CD8-positive, alpha-beta memory T cell (primary cell): ENCODE measurements around the gene MEMO1. TPM values are rescaled to one million over a fixed set of nuclear protein-coding genes. Genes with fewer than 3 reads are reported as not detected.

ENCODE experiments used
- CTCF ChIA-PET: fragments of 350-600 bp; sonication (Branson Sonifier 250); formaldehyde crosslinking; loops from one replicate; lab custom pipeline; 2021; ENCODE audit warnings: antibody characterized with exemption; lab: Charles Lee
- POLR2A ChIA-PET: fragments of 350-600 bp; sonication (Branson Sonifier 250); formaldehyde crosslinking; loops from one replicate; lab custom pipeline; 2021; ENCODE audit warnings: antibody characterized with exemption; lab: Charles Lee
- DNase-seq, 5 donors: peaks; one replicate each; pipeline versions ENCODE4 v3.0.0 to v3.0.0-alpha.2; 2020 to 2022; ENCODE audit warnings: mixed read lengths in 1 of 5
- H3K27ac ChIP-seq: one replicate; pipeline ENCODE4 v1.7.0; 2013; ENCODE audit warnings: low read depth, mild to moderate bottlenecking, low read length, moderate library complexity
- H3K27me3 ChIP-seq: 2 replicates; pipeline ENCODE4 v1.7.0; 2013; ENCODE audit warnings: low read length, mild to moderate bottlenecking; ENCODE audit not compliant: insufficient read depth, poor library complexity, severe bottlenecking
- H3K36me3 ChIP-seq: 2 replicates; pipeline ENCODE4 v1.7.0; 2013; ENCODE audit warnings: mild to moderate bottlenecking, low read length, moderate library complexity; ENCODE audit not compliant: insufficient read depth
- H3K4me1 ChIP-seq: 2 replicates; pipeline ENCODE4 v1.7.0; 2013; ENCODE audit warnings: mild to moderate bottlenecking, low read length, moderate library complexity; ENCODE audit not compliant: insufficient read depth
- H3K4me3 ChIP-seq: 2 replicates; pipeline ENCODE4 v1.7.0; 2013; ENCODE audit warnings: mild to moderate bottlenecking, low read length
- H3K9me3 ChIP-seq: 2 replicates; pipeline ENCODE4 v1.7.0; 2013; ENCODE audit warnings: mild to moderate bottlenecking, low read length
- H3K27ac Mint-ChIP-seq, 8 donors: one replicate each; pipeline ENCODE4 v1.8.0; 2020 to 2021; ENCODE audit warnings: mixed read lengths in 8 of 8, mild to moderate bottlenecking in 6 of 8, inconsistent platforms in 3 of 8, moderate library complexity in 3 of 8
- H3K27me3 Mint-ChIP-seq, 2 donors: one replicate each; pipeline ENCODE4 v1.8.0; 2020 to 2021; ENCODE audit warnings: mixed read lengths in 2 of 2, mild to moderate bottlenecking in 1 of 2, moderate library complexity in 1 of 2
- H3K36me3 Mint-ChIP-seq, 3 donors: one replicate each; pipeline ENCODE4 v1.8.0; 2020 to 2021; ENCODE audit warnings: mixed read lengths in 3 of 3, inconsistent platforms in 1 of 3, mild to moderate bottlenecking in 1 of 3
- H3K4me1 Mint-ChIP-seq, 3 donors: one replicate each; pipeline ENCODE4 v1.8.0; 2020 to 2021; ENCODE audit warnings: mixed read lengths in 3 of 3, inconsistent platforms in 1 of 3, mild to moderate bottlenecking in 1 of 3
- H3K4me3 Mint-ChIP-seq, 7 donors: one replicate each; pipeline ENCODE4 v1.8.0; 2020 to 2021; ENCODE audit warnings: mixed read lengths in 7 of 7, mild to moderate bottlenecking in 6 of 7, moderate library complexity in 4 of 7, inconsistent platforms in 2 of 7
- H3K9me3 Mint-ChIP-seq, 5 donors: one replicate each; pipeline ENCODE4 v1.8.0; 2020 to 2022; ENCODE audit warnings: mixed read lengths in 5 of 5, mild to moderate bottlenecking in 3 of 5, moderate library complexity in 2 of 5, inconsistent platforms in 1 of 5
- polyA plus RNA-seq: library from polyadenylated mRNA; unstranded; fragments of 300-500 nt; fragmentation: Illumina TruSeq; gene quantifications from one replicate; pipeline ENCODE4 v1.2.3, GENCODE V29; 2021
- total RNA-seq, 2 experiments: library from RNA; stranded (reverse); gene quantifications; one replicate each; pipeline ENCODE4 v1.2.3, GENCODE V29; 2021

The MEMO1 gene
- total and polyA plus RNA-seq, 3 experiments from 2014 or later, result 27.7 to 78.6 (median 73.8) TPM

GRCh38 chr2:31935370-31935769, 75.4 kb downstream of the MEMO1 start:
- Histone ChIP-seq H3K27ac (no peak overlapping the region), H3K36me3 (no peaks in the 10 kb centered on the region), H3K4me1 (peaks cover 10% of the 10 kb centered on the region), H3K4me3 (no peak overlapping the region), H3K9me3 (no peaks in the 10 kb centered on the region), H3K27me3 (no peaks in the 10 kb centered on the region)
- ChIA-PET CTCF (no interaction called here), POLR2A (no interaction called here)
- no peak for DNase-seq
- H3K27me3 Mint-ChIP-seq, result no peaks in the 10 kb centered on the region
- peaks cover 0 to 12% (median 0%) of the 10 kb centered on the region in 3 donors for H3K36me3 Mint-ChIP-seq
- no peak overlapping the region for H3K27ac Mint-ChIP-seq
- peaks cover 18 to 22% (median 18%) of the 10 kb centered on the region in 3 donors for H3K4me1 Mint-ChIP-seq
- H3K4me3 Mint-ChIP-seq, result no peak overlapping the region
- no peaks in the 10 kb centered on the region for H3K9me3 Mint-ChIP-seq

GRCh38 chr2:31933066-31933465, 77.7 kb downstream of the MEMO1 start:
- no peak overlapping the region for H3K4me3 Mint-ChIP-seq
- Histone ChIP-seq H3K27ac (no peak overlapping the region), H3K36me3 (no peaks in the 10 kb centered on the region), H3K4me3 (no peak overlapping the region), H3K4me1 (peaks cover 10% of the 10 kb centered on the region), H3K27me3 (no peaks in the 10 kb centered on the region), H3K9me3 (no peaks in the 10 kb centered on the region)
- no peak for DNase-seq
- peaks cover 18 to 22% (median 18%) of the 10 kb centered on the region in 3 donors for H3K4me1 Mint-ChIP-seq
- H3K9me3 Mint-ChIP-seq, result no peaks in the 10 kb centered on the region
- ChIA-PET POLR2A (no interaction called here), CTCF (no interaction called here)
- peaks cover 0 to 20% (median 2%) of the 10 kb centered on the region in 3 donors for H3K36me3 Mint-ChIP-seq
- H3K27me3 Mint-ChIP-seq, result no peaks in the 10 kb centered on the region
- no peak overlapping the region for H3K27ac Mint-ChIP-seq

GRCh38 chr2:31932589-31932988, 78.2 kb downstream of the MEMO1 start:
- H3K4me3 Mint-ChIP-seq, result peak overlapping the region in 1 of 7 donors; percentile 19
- no peaks in the 10 kb centered on the region for H3K9me3 Mint-ChIP-seq
- ChIA-PET POLR2A (no interaction called here), CTCF (no interaction called here)
- Histone ChIP-seq H3K27me3 (no peaks in the 10 kb centered on the region), H3K4me3 (no peak overlapping the region), H3K9me3 (no peaks in the 10 kb centered on the region), H3K27ac (no peak overlapping the region), H3K36me3 (no peaks in the 10 kb centered on the region), H3K4me1 (peaks cover 10% of the 10 kb centered on the region)
- no peak for DNase-seq
- peaks cover 0 to 18% (median 2%) of the 10 kb centered on the region in 3 donors for H3K36me3 Mint-ChIP-seq
- H3K27me3 Mint-ChIP-seq, result no peaks in the 10 kb centered on the region
- H3K27ac Mint-ChIP-seq, result peak overlapping the region in 5 of 8 donors; percentile 37 to 87 (median 41)
- peaks cover 18 to 22% (median 18%) of the 10 kb centered on the region in 3 donors for H3K4me1 Mint-ChIP-seq

GRCh38 chr2:31931916-31932315, 78.9 kb downstream of the MEMO1 start:
- no peak overlapping the region for H3K4me3 Mint-ChIP-seq
- no peak overlapping the region for H3K27ac Mint-ChIP-seq
- CTCF ChIA-PET, result no interaction called here
- Histone ChIP-seq H3K4me1 (peaks cover 10% of the 10 kb centered on the region), H3K9me3 (no peaks in the 10 kb centered on the region), H3K4me3 (no peak overlapping the region), H3K36me3 (no peaks in the 10 kb centered on the region), H3K27me3 (no peaks in the 10 kb centered on the region), H3K27ac (no peak overlapping the region)
- no peaks in the 10 kb centered on the region for H3K27me3 Mint-ChIP-seq
- H3K36me3 Mint-ChIP-seq, result peaks cover 0 to 20% (median 3%) of the 10 kb centered on the region in 3 donors
- POLR2A ChIA-PET, result no interaction called here
- no peaks in the 10 kb centered on the region for H3K9me3 Mint-ChIP-seq
- peaks cover 17 to 22% (median 18%) of the 10 kb centered on the region in 3 donors for H3K4me1 Mint-ChIP-seq
- DNase-seq, result no peak

- no peaks in the 10 kb centered on the region for H3K27me3 Mint-ChIP-seq
These were observed 85.3 kb downstream of the MEMO1 start for GRCh38 chr2:31925517-31925916.

GRCh38 chr2:31923662-31924061, 87.1 kb downstream of the MEMO1 start:
- Mint-ChIP-seq H3K4me1 (peaks cover 0 to 28% (median 7%) of the 10 kb centered on the region in 3 donors), H3K9me3 (no peaks in the 10 kb centered on the region), H3K36me3 (peaks cover 6 to 57% (median 15%) of the 10 kb centered on the region in 3 donors), H3K4me3 (no peak overlapping the region), H3K27me3 (no peaks in the 10 kb centered on the region), H3K27ac (no peak overlapping the region)
- H3K9me3 ChIP-seq, result no peaks in the 10 kb centered on the region
- no peak for DNase-seq
- no peaks in the 10 kb centered on the region for H3K36me3 ChIP-seq
- no peak overlapping the region for H3K4me3 ChIP-seq
- CTCF ChIA-PET, result no interaction called here
- no peaks in the 10 kb centered on the region for H3K27me3 ChIP-seq
- POLR2A ChIA-PET, result no interaction called here
- H3K27ac ChIP-seq, result no peak overlapping the region
- no peaks in the 10 kb centered on the region for H3K4me1 ChIP-seq

More at GRCh38 chr2:31925517-31925916, 85.3 kb downstream of the MEMO1 start:
- no peak overlapping the region for H3K27ac ChIP-seq
- peaks cover 6 to 53% (median 12%) of the 10 kb centered on the region in 3 donors for H3K36me3 Mint-ChIP-seq
- no peak for DNase-seq
- no peak overlapping the region for H3K4me3 Mint-ChIP-seq
- no peaks in the 10 kb centered on the region for H3K27me3 ChIP-seq
- no peak overlapping the region for H3K27ac Mint-ChIP-seq
- no peak overlapping the region for H3K4me3 ChIP-seq
- ChIA-PET CTCF (no interaction called here), POLR2A (no interaction called here)
- peaks cover 0 to 28% (median 7%) of the 10 kb centered on the region in 3 donors for H3K4me1 Mint-ChIP-seq
- no peaks in the 10 kb centered on the region for H3K4me1 ChIP-seq
- no peaks in the 10 kb centered on the region for H3K9me3 ChIP-seq
- no peaks in the 10 kb centered on the region for H3K36me3 ChIP-seq
- H3K9me3 Mint-ChIP-seq, result no peaks in the 10 kb centered on the region

GRCh38 chr2:31922542-31923408, 88.0 kb downstream of the MEMO1 start:
- Histone ChIP-seq H3K4me3 (no peak overlapping the region), H3K9me3 (no peaks in the 10 kb centered on the region), H3K27me3 (no peaks in the 10 kb centered on the region), H3K36me3 (no peaks in the 10 kb centered on the region), H3K4me1 (no peaks in the 10 kb centered on the region), H3K27ac (no peak overlapping the region)
- Mint-ChIP-seq H3K4me1 (peaks cover 0 to 28% (median 7%) of the 10 kb centered on the region in 3 donors), H3K36me3 (peaks cover 6 to 60% (median 15%) of the 10 kb centered on the region in 3 donors), H3K9me3 (no peaks in the 10 kb centered on the region), H3K27ac (peak overlapping the region in 3 of 8 donors; percentile 51 to 63 (median 58)), H3K4me3 (no peak overlapping the region), H3K27me3 (no peaks in the 10 kb centered on the region)
- ChIA-PET POLR2A (no interaction called here), CTCF (no interaction called here)
- DNase-seq, result no peak

- no peaks in the 10 kb centered on the region for H3K4me1 ChIP-seq
- H3K36me3 ChIP-seq, result no peaks in the 10 kb centered on the region
- H3K9me3 ChIP-seq, result no peaks in the 10 kb centered on the region
- POLR2A ChIA-PET, result no interaction called here
- no peaks in the 10 kb centered on the region for H3K27me3 ChIP-seq
- Mint-ChIP-seq H3K36me3 (peaks cover 6 to 59% (median 16%) of the 10 kb centered on the region in 3 donors), H3K27me3 (no peaks in the 10 kb centered on the region), H3K4me1 (peaks cover 0 to 28% (median 7%) of the 10 kb centered on the region in 3 donors), H3K4me3 (no peak overlapping the region), H3K9me3 (no peaks in the 10 kb centered on the region), H3K27ac (peak overlapping the region in 1 of 8 donors; percentile 17)
- H3K4me3 ChIP-seq, result no peak overlapping the region
- no peak for DNase-seq
- CTCF ChIA-PET, result no interaction called here
- H3K27ac ChIP-seq, result no peak overlapping the region
These were observed 89.8 kb downstream of the MEMO1 start for GRCh38 chr2:31920962-31921361.
